ENCODE results near the gene PADI2. TPM values are rescaled to one million over a fixed set of nuclear protein-coding genes. Genes with fewer than 3 reads are reported as not detected.

The PADI2 gene
- total and polyA plus RNA-seq, 2 donors (not counting 1 experiment from before 2014, with no cell fraction given), result 0.25 to 14.2 TPM

DNA sequence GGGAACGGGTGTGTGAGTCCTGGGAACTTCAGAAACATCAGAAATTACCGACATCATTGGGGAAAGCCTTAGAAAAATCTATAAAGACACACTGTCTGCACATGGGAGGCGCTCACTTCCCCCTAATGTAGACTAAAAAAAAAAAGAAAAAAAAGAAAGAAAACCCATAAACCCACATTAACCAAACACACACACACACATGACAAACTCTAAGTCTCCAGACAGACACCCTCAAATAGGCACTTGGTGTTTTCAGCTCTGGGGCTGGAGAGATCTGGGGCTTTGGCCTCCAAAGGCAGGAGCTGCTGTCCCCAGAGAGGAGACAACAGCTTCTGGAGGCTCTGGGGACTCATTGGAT lies 52.2 kb downstream of the PADI2 start:
- Mint-ChIP-seq H3K9me3 (ENCODE audit: insufficient read depth) (no peaks in the 10 kb centered on the region), H3K27me3 (peaks cover 3% of the 10 kb centered on the region), H3K27ac (no peak overlapping the region), H3K4me1 (no peaks in the 10 kb centered on the region), H3K4me3 (no peak overlapping the region)
- intact Hi-C loops (cut with micrococcal nuclease), result no loop called here
- Histone ChIP-seq H3K79me2 (ENCODE audit: control insufficient read depth, insufficient read depth, low read length) (no peaks in the 10 kb centered on the region), H2AFZ (ENCODE audit: insufficient read depth, low read depth, low read length, poor library complexity, severe bottlenecking) (no peak overlapping the region), H3K36me3 (replicated peaks in 1 of 2; ENCODE audit: control extremely low read depth in 1 of 2, control insufficient read depth in 1 of 2, extremely low read depth in 1 of 2, insufficient read depth in 2 of 2, low read length in 1 of 2) (no peaks in the 10 kb centered on the region), H3K27me3 (replicated peaks in 1 of 4; ENCODE audit: control extremely low read depth in 1 of 4, control insufficient read depth in 3 of 4, insufficient read depth in 4 of 4, low read length in 3 of 4) (no peaks in the 10 kb centered on the region), H3K4me1 (ENCODE audit: control insufficient read depth in 2 of 2, insufficient read depth in 2 of 2, low read length in 2 of 2) (no peaks in the 10 kb centered on the region), H3K4me2 (replicated peaks; ENCODE audit: low read depth, low read length, poor library complexity, severe bottlenecking) (no peak overlapping the region), H4K20me1 (ENCODE audit: control insufficient read depth, insufficient read depth, low read length, poor library complexity, severe bottlenecking) (no peaks in the 10 kb centered on the region), H3K9me3 (ENCODE audit: control extremely low read depth in 1 of 3, control insufficient read depth in 2 of 3, insufficient read depth in 1 of 3, low read length in 2 of 3) (peaks cover 0 to 13% (median 2%) of the 10 kb centered on the region in 3 donors), H3K9ac (ENCODE audit: low read length) (no peak overlapping the region), H3K4me3 (ENCODE audit: control extremely low read depth in 1 of 5, extremely low read depth in 1 of 5, insufficient read depth in 1 of 5, low read depth in 2 of 5, low read length in 4 of 5) (no peak overlapping the region), H3K27ac (ENCODE audit: low read length in 2 of 2) (no peak overlapping the region)
- DNase-seq (no peak), ATAC-seq (ENCODE audit: low read depth) (no peak)
- WGBS (ENCODE audit: insufficient coverage), result no CpG with 5 or more reads among the region's 3 CpGs
- ChIA-PET POLR2A (no interaction called here), CTCF (no interaction called here)
- TF ChIP-seq, protein P1, sequence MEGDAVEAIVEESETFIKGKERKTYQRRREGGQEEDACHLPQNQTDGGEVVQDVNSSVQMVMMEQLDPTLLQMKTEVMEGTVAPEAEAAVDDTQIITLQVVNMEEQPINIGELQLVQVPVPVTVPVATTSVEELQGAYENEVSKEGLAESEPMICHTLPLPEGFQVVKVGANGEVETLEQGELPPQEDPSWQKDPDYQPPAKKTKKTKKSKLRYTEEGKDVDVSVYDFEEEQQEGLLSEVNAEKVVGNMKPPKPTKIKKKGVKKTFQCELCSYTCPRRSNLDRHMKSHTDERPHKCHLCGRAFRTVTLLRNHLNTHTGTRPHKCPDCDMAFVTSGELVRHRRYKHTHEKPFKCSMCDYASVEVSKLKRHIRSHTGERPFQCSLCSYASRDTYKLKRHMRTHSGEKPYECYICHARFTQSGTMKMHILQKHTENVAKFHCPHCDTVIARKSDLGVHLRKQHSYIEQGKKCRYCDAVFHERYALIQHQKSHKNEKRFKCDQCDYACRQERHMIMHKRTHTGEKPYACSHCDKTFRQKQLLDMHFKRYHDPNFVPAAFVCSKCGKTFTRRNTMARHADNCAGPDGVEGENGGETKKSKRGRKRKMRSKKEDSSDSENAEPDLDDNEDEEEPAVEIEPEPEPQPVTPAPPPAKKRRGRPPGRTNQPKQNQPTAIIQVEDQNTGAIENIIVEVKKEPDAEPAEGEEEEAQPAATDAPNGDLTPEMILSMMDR (IDR thresholded peaks at IDR 0.05), result no peak
- no peak for TF ChIP-seq EZH2 (IDR thresholded peaks at IDR 0.05; ENCODE audit: borderline replicate concordance, insufficient read depth, low read depth, low read length, poor library complexity, severe bottlenecking)

DNA sequence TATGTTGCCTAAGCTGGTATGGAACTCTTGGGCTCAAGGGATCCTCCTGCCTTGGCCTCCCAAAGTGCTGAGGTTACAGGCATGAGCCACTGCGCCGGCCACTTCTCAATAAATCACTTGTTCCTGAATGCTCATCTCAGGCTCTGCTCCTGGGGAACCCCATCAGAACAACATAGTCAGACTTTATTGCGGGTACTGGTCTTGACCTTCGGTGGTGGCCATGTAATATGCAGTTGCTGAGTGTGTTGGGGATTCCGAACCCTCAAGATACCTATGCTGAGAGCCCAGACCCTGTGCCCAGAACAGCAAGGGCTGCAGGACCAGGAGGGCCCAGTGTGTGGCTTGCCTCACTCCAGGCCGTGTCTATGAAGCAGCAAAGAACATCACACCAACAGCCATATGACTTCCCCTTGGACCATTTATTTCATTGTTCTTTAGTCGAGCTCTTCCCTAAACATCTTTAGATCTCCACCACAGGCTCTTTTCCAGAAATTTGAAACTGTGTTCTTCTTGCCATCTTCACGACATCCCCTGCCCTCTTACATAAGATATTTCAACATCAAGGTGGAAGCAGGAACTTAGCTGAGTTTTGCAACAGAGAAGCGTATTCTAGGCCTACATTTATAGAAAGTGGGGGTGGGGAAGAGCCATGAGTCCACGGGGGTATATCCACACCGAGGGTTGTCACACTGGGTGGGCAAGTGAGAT lies 52.7 kb downstream of the PADI2 start:
- Histone ChIP-seq H2AFZ (ENCODE audit: insufficient read depth, low read depth, low read length, poor library complexity, severe bottlenecking) (no peak overlapping the region), H3K9me3 (ENCODE audit: control extremely low read depth in 1 of 3, control insufficient read depth in 2 of 3, insufficient read depth in 1 of 3, low read length in 2 of 3) (peaks cover 0 to 13% (median 2%) of the 10 kb centered on the region in 3 donors), H4K20me1 (ENCODE audit: control insufficient read depth, insufficient read depth, low read length, poor library complexity, severe bottlenecking) (no peaks in the 10 kb centered on the region), H3K4me3 (ENCODE audit: control extremely low read depth in 1 of 5, extremely low read depth in 1 of 5, insufficient read depth in 1 of 5, low read depth in 2 of 5, low read length in 4 of 5) (no peak overlapping the region), H3K27ac (ENCODE audit: low read length in 2 of 2) (no peak overlapping the region), H3K9ac (ENCODE audit: low read length) (no peak overlapping the region), H3K4me1 (ENCODE audit: control insufficient read depth in 2 of 2, insufficient read depth in 2 of 2, low read length in 2 of 2) (no peaks in the 10 kb centered on the region), H3K4me2 (replicated peaks; ENCODE audit: low read depth, low read length, poor library complexity, severe bottlenecking) (no peak overlapping the region), H3K36me3 (replicated peaks in 1 of 2; ENCODE audit: control extremely low read depth in 1 of 2, control insufficient read depth in 1 of 2, extremely low read depth in 1 of 2, insufficient read depth in 2 of 2, low read length in 1 of 2) (no peaks in the 10 kb centered on the region), H3K27me3 (replicated peaks in 1 of 4; ENCODE audit: control extremely low read depth in 1 of 4, control insufficient read depth in 3 of 4, insufficient read depth in 4 of 4, low read length in 3 of 4) (no peaks in the 10 kb centered on the region), H3K79me2 (ENCODE audit: control insufficient read depth, insufficient read depth, low read length) (no peaks in the 10 kb centered on the region)
- peaks cover 3% of the 10 kb centered on the region for H3K27me3 Mint-ChIP-seq
- no peak overlapping the region for H3K27ac Mint-ChIP-seq
- TF ChIP-seq, protein P1 (IDR thresholded peaks at IDR 0.05), result no peak
- no peak for TF ChIP-seq EZH2 (IDR thresholded peaks at IDR 0.05; ENCODE audit: borderline replicate concordance, insufficient read depth, low read depth, low read length, poor library complexity, severe bottlenecking)
- ChIA-PET CTCF (interaction anchor here (1.0 kb wide), 1 partner anchor 9 kb away, joined by 3 read pairs; no protein-coding TSS in a partner anchor), POLR2A (no interaction called here)
- 82% methylated on average over 4 of the region's 11 CpGs for WGBS (ENCODE audit: insufficient coverage)
- DNase-seq (no peak), ATAC-seq (ENCODE audit: low read depth) (no peak)
- H3K9me3 Mint-ChIP-seq (ENCODE audit: insufficient read depth), result no peaks in the 10 kb centered on the region
- H3K4me1 Mint-ChIP-seq, result no peaks in the 10 kb centered on the region
- intact Hi-C loops (cut with micrococcal nuclease), result no loop called here
- no peak overlapping the region for H3K4me3 Mint-ChIP-seq

Data from B cell (primary cell).